HepG2 (cell line): ENCODE measurements around the gene ETF1. TPM values are rescaled to one million over a fixed set of nuclear protein-coding genes. Genes with fewer than 3 reads are reported as not detected.
A peak's percentile ranks its signal among the peaks of the same experiment; 100 is the strongest.

Source experiments
- FOSL2 ChIP-seq: sonication (generic); formaldehyde crosslinking; IDR thresholded peaks from 2 replicates; pipeline ENCODE4 v1.4.0; 2020; ENCODE audit warnings: missing genetic modification reagents
- HIVEP1 ChIP-seq: sonication (generic); formaldehyde crosslinking; IDR thresholded peaks from 2 replicates; pipeline ENCODE4 v1.4.0; 2020; ENCODE audit warnings: mild to moderate bottlenecking, missing genetic modification reagents
- KDM5B ChIP-seq: sonication (generic); formaldehyde crosslinking; IDR thresholded peaks from 2 replicates; pipeline ENCODE4 v1.4.0; 2020; ENCODE audit warnings: missing genetic modification reagents, mild to moderate bottlenecking, borderline replicate concordance
- LCORL ChIP-seq, 2 experiments: fragments of 450-650 bp in 1 of 2; sonication (generic) in 1 of 2; formaldehyde crosslinking in 1 of 2; IDR thresholded peaks; 2 replicates each; pipeline versions ENCODE4 v1.5.0 to v1.6.1; 2017 to 2020; ENCODE audit warnings: antibody characterized with exemption in 1 of 2, missing genetic modification reagents in 1 of 2
- POLR2A ChIP-seq, 2 experiments: IDR thresholded peaks; 2 replicates each; pipeline ENCODE4 v1.6.1; 2011; ENCODE audit warnings: low read depth in 2 of 2, low read length in 2 of 2, mild to moderate bottlenecking in 1 of 2, moderate library complexity in 1 of 2; ENCODE audit not compliant: insufficient read depth in 1 of 2
- TBX2 ChIP-seq: sonication (generic); formaldehyde crosslinking; IDR thresholded peaks from 2 replicates; pipeline ENCODE4 v1.5.0; 2020; ENCODE audit warnings: missing genetic modification reagents, mild to moderate bottlenecking, borderline replicate concordance
- TEAD3 ChIP-seq: optimal IDR thresholded peaks from 2 replicates; pipeline ENCODE3; 2016; ENCODE audit warnings: borderline replicate concordance
- U2AF1 ChIP-seq: fragments of 200-400 bp; formaldehyde crosslinking; optimal IDR thresholded peaks from 2 replicates; pipeline ENCODE3; 2017; ENCODE audit warnings: mild to moderate bottlenecking, low read depth, low read length
- ZNF263 ChIP-seq: sonication (generic); formaldehyde crosslinking; IDR thresholded peaks from 2 replicates; pipeline ENCODE4 v1.4.0; 2020; ENCODE audit warnings: missing genetic modification reagents
- polyA plus RNA-seq, 8 experiments: library from polyadenylated mRNA; depleted of rRNA in 3 of 8; stranded (reverse) in 7 of 8; unstranded in 1 of 8; fragments of >200 nt; fragmentation: Illumina TruSeq in 4 of 8; extraction: Trizol in 4 of 8; gene quantifications; 2 replicates each; pipeline versions ENCODE4 v1.2.1 to v1.2.3, GENCODE V29; 2011 to 2016; ENCODE audit warnings: low read depth in 4 of 8, missing spikeins in 1 of 8, mixed read lengths in 1 of 8; ENCODE audit not compliant: insufficient read depth in 1 of 8
- total RNA-seq, 5 experiments: library from RNA; depleted of rRNA; stranded (reverse); fragments of >200 nt; fragmentation: Illumina TruSeq; extraction: Trizol; gene quantifications; 2 replicates each; pipeline ENCODE4 v1.2.3, GENCODE V29; 2016; ENCODE audit warnings: low read depth in 1 of 5
- TF ChIP-seq, protein P1 (sequence below), 2 experiments: sonication (generic) in 1 of 2; formaldehyde crosslinking in 1 of 2; IDR thresholded peaks; 2 replicates each; pipeline versions ENCODE4 v1.4.0 to v1.6.1; 2016 to 2020; ENCODE audit warnings: borderline replicate concordance in 1 of 2, low read depth in 1 of 2, mild to moderate bottlenecking in 1 of 2, missing genetic modification reagents in 1 of 2
- TF ChIP-seq, protein P2 (sequence below): sonication (generic); formaldehyde crosslinking; IDR thresholded peaks from 2 replicates; pipeline ENCODE4 v1.4.0; 2020; ENCODE audit warnings: missing genetic modification reagents
- TF ChIP-seq, protein P3 (sequence below): sonication (generic); formaldehyde crosslinking; IDR thresholded peaks from 2 replicates; pipeline ENCODE4 v1.4.0; 2020; ENCODE audit warnings: low read depth, missing genetic modification reagents

Gene ETF1
- total and polyA plus RNA-seq, 2 of the 13 experiments (the other 11 are each of a cell fraction or from before 2014, with no cell fraction given), result 52.1 to 184 TPM

DNA sequence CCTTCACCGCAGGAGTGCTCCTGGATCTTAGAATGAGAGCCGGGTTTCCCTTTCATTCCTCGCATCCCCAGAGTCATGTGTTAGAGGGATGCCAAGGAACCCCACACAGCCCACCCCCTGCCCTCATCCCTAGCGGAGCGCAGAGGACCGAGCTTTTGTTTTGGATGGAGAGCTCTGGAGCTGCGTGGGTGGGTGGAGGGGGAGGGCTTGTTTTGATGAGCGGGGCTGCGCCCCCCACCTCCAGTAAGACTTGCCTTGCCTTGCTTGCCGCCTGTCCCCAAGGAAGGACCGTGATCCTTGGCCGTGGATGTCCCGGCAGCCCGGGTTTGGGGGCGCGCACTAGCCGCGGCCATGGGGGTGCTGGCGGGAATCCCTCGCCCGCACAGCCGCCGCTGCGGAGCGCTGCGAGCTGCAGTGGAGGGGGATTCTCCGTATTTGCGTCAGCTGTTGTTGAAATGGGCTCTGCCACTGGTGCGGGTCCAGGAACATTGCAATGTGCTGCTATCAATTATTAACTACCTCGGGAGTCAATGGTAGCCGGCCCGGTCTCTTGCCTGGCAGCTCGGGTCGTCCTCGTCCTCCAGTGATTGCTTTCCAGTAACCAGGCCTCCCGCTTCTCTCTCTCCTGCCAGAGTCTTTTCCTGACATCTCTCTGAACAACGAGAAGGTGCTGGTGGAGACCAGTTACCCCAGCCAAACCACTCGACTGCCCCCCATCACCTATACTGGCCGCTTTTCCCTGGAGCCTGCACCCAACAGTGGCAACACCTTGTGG, 76.7 kb downstream of the ETF1 start (continued):
- TF ChIP-seq, protein P1, sequence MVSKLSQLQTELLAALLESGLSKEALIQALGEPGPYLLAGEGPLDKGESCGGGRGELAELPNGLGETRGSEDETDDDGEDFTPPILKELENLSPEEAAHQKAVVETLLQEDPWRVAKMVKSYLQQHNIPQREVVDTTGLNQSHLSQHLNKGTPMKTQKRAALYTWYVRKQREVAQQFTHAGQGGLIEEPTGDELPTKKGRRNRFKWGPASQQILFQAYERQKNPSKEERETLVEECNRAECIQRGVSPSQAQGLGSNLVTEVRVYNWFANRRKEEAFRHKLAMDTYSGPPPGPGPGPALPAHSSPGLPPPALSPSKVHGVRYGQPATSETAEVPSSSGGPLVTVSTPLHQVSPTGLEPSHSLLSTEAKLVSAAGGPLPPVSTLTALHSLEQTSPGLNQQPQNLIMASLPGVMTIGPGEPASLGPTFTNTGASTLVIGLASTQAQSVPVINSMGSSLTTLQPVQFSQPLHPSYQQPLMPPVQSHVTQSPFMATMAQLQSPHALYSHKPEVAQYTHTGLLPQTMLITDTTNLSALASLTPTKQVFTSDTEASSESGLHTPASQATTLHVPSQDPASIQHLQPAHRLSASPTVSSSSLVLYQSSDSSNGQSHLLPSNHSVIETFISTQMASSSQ (IDR thresholded peaks at IDR 0.05; ENCODE audit: low read depth), result peak; percentile 87
- TF ChIP-seq, protein P1 (CRISPR knock-in tag; IDR thresholded peaks at IDR 0.05; ENCODE audit: borderline replicate concordance), result peak; percentile 95
- TF ChIP-seq, protein P2, sequence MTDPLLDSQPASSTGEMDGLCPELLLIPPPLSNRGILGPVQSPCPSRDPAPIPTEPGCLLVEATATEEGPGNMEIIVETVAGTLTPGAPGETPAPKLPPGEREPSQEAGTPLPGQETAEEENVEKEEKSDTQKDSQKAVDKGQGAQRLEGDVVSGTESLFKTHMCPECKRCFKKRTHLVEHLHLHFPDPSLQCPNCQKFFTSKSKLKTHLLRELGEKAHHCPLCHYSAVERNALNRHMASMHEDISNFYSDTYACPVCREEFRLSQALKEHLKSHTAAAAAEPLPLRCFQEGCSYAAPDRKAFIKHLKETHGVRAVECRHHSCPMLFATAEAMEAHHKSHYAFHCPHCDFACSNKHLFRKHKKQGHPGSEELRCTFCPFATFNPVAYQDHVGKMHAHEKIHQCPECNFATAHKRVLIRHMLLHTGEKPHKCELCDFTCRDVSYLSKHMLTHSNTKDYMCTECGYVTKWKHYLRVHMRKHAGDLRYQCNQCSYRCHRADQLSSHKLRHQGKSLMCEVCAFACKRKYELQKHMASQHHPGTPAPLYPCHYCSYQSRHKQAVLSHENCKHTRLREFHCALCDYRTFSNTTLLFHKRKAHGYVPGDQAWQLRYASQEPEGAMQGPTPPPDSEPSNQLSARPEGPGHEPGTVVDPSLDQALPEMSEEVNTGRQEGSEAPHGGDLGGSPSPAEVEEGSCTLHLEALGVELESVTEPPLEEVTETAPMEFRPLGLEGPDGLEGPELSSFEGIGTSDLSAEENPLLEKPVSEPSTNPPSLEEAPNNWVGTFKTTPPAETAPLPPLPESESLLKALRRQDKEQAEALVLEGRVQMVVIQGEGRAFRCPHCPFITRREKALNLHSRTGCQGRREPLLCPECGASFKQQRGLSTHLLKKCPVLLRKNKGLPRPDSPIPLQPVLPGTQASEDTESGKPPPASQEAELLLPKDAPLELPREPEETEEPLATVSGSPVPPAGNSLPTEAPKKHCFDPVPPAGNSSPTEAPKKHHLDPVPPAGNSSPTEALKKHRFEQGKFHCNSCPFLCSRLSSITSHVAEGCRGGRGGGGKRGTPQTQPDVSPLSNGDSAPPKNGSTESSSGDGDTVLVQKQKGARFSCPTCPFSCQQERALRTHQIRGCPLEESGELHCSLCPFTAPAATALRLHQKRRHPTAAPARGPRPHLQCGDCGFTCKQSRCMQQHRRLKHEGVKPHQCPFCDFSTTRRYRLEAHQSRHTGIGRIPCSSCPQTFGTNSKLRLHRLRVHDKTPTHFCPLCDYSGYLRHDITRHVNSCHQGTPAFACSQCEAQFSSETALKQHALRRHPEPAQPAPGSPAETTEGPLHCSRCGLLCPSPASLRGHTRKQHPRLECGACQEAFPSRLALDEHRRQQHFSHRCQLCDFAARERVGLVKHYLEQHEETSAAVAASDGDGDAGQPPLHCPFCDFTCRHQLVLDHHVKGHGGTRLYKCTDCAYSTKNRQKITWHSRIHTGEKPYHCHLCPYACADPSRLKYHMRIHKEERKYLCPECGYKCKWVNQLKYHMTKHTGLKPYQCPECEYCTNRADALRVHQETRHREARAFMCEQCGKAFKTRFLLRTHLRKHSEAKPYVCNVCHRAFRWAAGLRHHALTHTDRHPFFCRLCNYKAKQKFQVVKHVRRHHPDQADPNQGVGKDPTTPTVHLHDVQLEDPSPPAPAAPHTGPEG (CRISPR knock-in tag), result no peak
- peak; percentile 30 for TF ChIP-seq TEAD3 (CRISPR knock-in tag)
- 0 out of 2 replicates have a peak, but pooled peaks have one; percentile 22 for TF ChIP-seq FOSL2 (CRISPR knock-in tag)
- TF ChIP-seq, protein P3, sequence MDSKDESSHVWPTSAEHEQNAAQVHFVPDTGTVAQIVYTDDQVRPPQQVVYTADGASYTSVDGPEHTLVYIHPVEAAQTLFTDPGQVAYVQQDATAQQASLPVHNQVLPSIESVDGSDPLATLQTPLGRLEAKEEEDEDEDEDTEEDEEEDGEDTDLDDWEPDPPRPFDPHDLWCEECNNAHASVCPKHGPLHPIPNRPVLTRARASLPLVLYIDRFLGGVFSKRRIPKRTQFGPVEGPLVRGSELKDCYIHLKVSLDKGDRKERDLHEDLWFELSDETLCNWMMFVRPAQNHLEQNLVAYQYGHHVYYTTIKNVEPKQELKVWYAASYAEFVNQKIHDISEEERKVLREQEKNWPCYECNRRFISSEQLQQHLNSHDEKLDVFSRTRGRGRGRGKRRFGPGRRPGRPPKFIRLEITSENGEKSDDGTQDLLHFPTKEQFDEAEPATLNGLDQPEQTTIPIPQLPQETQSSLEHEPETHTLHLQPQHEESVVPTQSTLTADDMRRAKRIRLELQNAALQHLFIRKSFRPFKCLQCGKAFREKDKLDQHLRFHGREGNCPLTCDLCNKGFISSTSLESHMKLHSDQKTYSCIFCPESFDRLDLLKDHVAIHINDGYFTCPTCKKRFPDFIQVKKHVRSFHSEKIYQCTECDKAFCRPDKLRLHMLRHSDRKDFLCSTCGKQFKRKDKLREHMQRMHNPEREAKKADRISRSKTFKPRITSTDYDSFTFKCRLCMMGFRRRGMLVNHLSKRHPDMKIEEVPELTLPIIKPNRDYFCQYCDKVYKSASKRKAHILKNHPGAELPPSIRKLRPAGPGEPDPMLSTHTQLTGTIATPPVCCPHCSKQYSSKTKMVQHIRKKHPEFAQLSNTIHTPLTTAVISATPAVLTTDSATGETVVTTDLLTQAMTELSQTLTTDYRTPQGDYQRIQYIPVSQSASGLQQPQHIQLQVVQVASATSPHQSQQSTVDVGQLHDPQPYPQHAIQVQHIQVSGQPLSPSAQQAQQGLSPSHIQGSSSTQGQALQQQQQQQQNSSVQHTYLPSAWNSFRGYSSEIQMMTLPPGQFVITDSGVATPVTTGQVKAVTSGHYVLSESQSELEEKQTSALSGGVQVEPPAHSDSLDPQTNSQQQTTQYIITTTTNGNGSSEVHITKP, result 0 out of 2 replicates have a peak, but pooled peaks have one; percentile 66
- TF ChIP-seq TBX2 (CRISPR knock-in tag), result peak; percentile 33; the same call in 1 of the 2 replicates
- TF ChIP-seq ZNF263, result 0 out of 2 replicates have a peak, but pooled peaks have one; percentile 42
- peak; percentile 99 for TF ChIP-seq HIVEP1 (CRISPR knock-in tag)
- peak in 1 of 2 experiments; percentile 48; a peak in 2 of 4 replicates for TF ChIP-seq POLR2A (IDR thresholded peaks at IDR 0.05; ENCODE audit: insufficient read depth in 1 of 2, low read depth in 2 of 2, low read length in 2 of 2)
- TF ChIP-seq LCORL (IDR thresholded peaks at IDR 0.05), result no peak
- peak; percentile 5; the same call in 1 of the 2 replicates for TF ChIP-seq LCORL (CRISPR knock-in tag; IDR thresholded peaks at IDR 0.05)
- no peak for TF ChIP-seq U2AF1
- peak; percentile 68; the same call in 1 of the 2 replicates for TF ChIP-seq KDM5B (CRISPR knock-in tag)
